ENCODE measurements around the gene XCL1. TPM values are rescaled to one million over a fixed set of nuclear protein-coding genes. Genes with fewer than 3 reads are reported as not detected.

The XCL1 gene
- total RNA-seq, 1 experiment from 2014 or later: not detected

DNA sequence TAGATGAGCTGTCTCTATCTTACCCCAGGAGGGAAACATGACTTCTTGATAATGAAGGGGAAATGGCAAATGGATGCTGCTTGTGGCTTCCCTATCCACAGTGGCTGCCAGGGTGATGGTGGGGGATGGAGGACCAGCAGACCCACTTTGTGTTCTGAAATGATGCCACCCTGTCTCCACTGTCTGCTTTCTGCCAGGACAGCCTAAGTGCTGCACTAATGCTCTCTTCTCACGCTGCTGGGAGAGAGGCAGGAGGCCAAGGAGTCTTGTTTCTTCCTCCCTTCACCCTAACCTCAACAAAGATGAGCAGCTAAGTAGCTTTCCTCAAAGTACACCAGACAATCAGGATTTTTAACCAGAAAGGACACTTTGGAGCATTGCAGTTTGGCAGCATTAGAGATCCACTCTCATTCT lies 36.6 kb downstream of the XCL1 start:
- Histone ChIP-seq H3K27me3 (replicated peaks; ENCODE audit: insufficient read depth, low read depth, low read length, poor library complexity) (no peaks in the 10 kb centered on the region), H3K4me3 (ENCODE audit: low read depth, low read length, poor library complexity, severe bottlenecking) (no peak overlapping the region), H3K4me1 (ENCODE audit: insufficient read depth, low read length, poor library complexity, severe bottlenecking) (peaks cover 18% of the 10 kb centered on the region), H3K9me3 (ENCODE audit: low read depth, low read length, poor library complexity, severe bottlenecking) (no peaks in the 10 kb centered on the region), H3K36me3 (ENCODE audit: insufficient read depth, low read length, poor library complexity, severe bottlenecking) (no peaks in the 10 kb centered on the region), H3K27ac (ENCODE audit: low read depth, low read length, poor library complexity, severe bottlenecking) (no peak overlapping the region)
- POLR2A ChIA-PET (ENCODE audit: low non-redundant PET): no interaction called here
- no peak for TF ChIP-seq EZH2 (IDR thresholded peaks at IDR 0.05; ENCODE audit: borderline replicate concordance, low read depth, low read length, poor library complexity, severe bottlenecking)
- TF ChIP-seq, protein P1, sequence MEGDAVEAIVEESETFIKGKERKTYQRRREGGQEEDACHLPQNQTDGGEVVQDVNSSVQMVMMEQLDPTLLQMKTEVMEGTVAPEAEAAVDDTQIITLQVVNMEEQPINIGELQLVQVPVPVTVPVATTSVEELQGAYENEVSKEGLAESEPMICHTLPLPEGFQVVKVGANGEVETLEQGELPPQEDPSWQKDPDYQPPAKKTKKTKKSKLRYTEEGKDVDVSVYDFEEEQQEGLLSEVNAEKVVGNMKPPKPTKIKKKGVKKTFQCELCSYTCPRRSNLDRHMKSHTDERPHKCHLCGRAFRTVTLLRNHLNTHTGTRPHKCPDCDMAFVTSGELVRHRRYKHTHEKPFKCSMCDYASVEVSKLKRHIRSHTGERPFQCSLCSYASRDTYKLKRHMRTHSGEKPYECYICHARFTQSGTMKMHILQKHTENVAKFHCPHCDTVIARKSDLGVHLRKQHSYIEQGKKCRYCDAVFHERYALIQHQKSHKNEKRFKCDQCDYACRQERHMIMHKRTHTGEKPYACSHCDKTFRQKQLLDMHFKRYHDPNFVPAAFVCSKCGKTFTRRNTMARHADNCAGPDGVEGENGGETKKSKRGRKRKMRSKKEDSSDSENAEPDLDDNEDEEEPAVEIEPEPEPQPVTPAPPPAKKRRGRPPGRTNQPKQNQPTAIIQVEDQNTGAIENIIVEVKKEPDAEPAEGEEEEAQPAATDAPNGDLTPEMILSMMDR (conservative IDR thresholded peaks at IDR 0.05; ENCODE audit: low read depth, low read length): no peak
- no TSS peak for BruUV-seq (replicated peaks)
- CTCF ChIA-PET: interaction anchor here (1.1 kb wide), 2 partner anchors 9 to 736 kb away, joined by 5 to 6 read pairs; no protein-coding TSS in a partner anchor
- intact Hi-C loops (cut with micrococcal nuclease; ENCODE audit: unreplicated experiment): no loop called here
- peak; percentile 68 for DNase-seq (ENCODE audit: low spot score)

DNA sequence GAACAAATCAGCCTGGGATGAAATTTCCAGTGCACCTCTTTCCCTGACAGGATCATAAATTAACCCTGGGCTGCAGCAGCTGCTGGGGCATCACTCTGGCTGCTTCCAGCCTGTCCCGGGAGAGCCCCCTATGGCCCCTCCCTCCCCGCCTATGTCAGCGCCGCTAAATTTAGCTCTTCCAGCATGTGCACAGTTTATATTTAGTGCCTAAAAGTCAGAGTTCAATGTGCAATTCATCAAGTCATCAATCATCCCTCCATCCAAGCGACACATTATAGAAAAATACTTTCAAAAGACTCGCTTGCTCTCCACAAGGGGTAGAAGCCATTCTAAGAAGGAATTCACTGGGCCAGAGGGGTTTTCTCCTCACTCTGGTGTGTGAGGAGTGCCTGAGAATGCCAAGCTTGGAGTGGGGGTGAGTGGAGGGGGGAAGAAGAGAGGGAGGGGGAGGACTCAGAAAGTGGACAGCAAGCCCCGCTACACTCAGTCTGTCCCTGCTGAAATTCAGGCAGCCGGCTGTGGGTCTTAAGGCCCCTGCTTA lies 37.4 kb downstream of the XCL1 start:
- Histone ChIP-seq H3K4me1 (ENCODE audit: insufficient read depth, low read length, poor library complexity, severe bottlenecking) (peaks cover 18% of the 10 kb centered on the region), H3K4me3 (ENCODE audit: low read depth, low read length, poor library complexity, severe bottlenecking) (no peak overlapping the region), H3K36me3 (ENCODE audit: insufficient read depth, low read length, poor library complexity, severe bottlenecking) (no peaks in the 10 kb centered on the region), H3K27ac (ENCODE audit: low read depth, low read length, poor library complexity, severe bottlenecking) (no peak overlapping the region), H3K9me3 (ENCODE audit: low read depth, low read length, poor library complexity, severe bottlenecking) (no peaks in the 10 kb centered on the region), H3K27me3 (replicated peaks; ENCODE audit: insufficient read depth, low read depth, low read length, poor library complexity) (no peaks in the 10 kb centered on the region)
- intact Hi-C loops (cut with micrococcal nuclease; ENCODE audit: unreplicated experiment): no loop called here
- TF ChIP-seq EZH2 (IDR thresholded peaks at IDR 0.05; ENCODE audit: borderline replicate concordance, low read depth, low read length, poor library complexity, severe bottlenecking): no peak
- TF ChIP-seq, protein P1 (conservative IDR thresholded peaks at IDR 0.05; ENCODE audit: low read depth, low read length): no peak
- DNase-seq (ENCODE audit: low spot score): peak; percentile 59
- BruUV-seq (replicated peaks): no TSS peak
- POLR2A ChIA-PET (ENCODE audit: low non-redundant PET): no interaction called here
- CTCF ChIA-PET: no interaction called here

DNA sequence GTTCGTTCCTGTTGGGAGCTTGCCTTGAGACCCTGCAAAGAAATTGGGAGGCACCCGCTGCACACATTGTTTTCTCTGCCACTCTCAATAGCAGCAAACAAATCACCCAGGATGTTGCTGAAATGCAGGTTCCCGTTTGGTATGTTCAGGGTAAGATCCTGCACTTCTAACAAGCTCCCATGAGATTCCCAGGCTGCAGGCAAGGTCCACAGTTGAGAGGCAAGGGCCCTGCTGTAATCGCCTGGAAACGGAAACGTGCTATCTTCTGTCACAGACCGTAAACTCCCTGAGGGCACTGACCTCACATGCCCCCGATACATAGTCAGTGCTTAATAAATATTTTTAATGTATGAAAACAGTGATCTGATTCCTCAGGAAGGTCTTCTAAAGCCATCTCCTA lies 37.8 kb downstream of the XCL1 start:
- Histone ChIP-seq H3K4me1 (ENCODE audit: insufficient read depth, low read length, poor library complexity, severe bottlenecking) (peaks cover 18% of the 10 kb centered on the region), H3K27me3 (replicated peaks; ENCODE audit: insufficient read depth, low read depth, low read length, poor library complexity) (no peaks in the 10 kb centered on the region), H3K9me3 (ENCODE audit: low read depth, low read length, poor library complexity, severe bottlenecking) (no peaks in the 10 kb centered on the region), H3K4me3 (ENCODE audit: low read depth, low read length, poor library complexity, severe bottlenecking) (no peak overlapping the region), H3K27ac (ENCODE audit: low read depth, low read length, poor library complexity, severe bottlenecking) (no peak overlapping the region), H3K36me3 (ENCODE audit: insufficient read depth, low read length, poor library complexity, severe bottlenecking) (no peaks in the 10 kb centered on the region)
- TF ChIP-seq EZH2 (IDR thresholded peaks at IDR 0.05; ENCODE audit: borderline replicate concordance, low read depth, low read length, poor library complexity, severe bottlenecking): no peak
- TF ChIP-seq, protein P1 (conservative IDR thresholded peaks at IDR 0.05; ENCODE audit: low read depth, low read length): no peak
- no peak for DNase-seq (ENCODE audit: low spot score)
- no TSS peak for BruUV-seq (replicated peaks)
- ChIA-PET CTCF (no interaction called here), POLR2A (ENCODE audit: low non-redundant PET) (no interaction called here)
- intact Hi-C loops (cut with micrococcal nuclease; ENCODE audit: unreplicated experiment): no loop called here

Data from A673 (cell line).